A673 (cell line): Measurements from ENCODE around the gene PYHIN1. TPM values are rescaled to one million over a fixed set of nuclear protein-coding genes. Genes with fewer than 3 reads are reported as not detected.
A peak's percentile ranks its signal among the peaks of the same experiment; 100 is the strongest.

Source experiments
- BruUV-seq: library from RNA; stranded (reverse); fragments of 400-500 nt; replicated peaks from 2 replicates; lab custom pipeline; 2021; lab: Mats Ljungman, UMichigan
- CTCF ChIA-PET: fragments of 300-600 bp; sonication (Branson Sonifier 250); formaldehyde crosslinking; loops from one replicate; lab custom pipeline; 2022; ENCODE audit warnings: antibody characterized with exemption; lab: Charles Lee
- POLR2A ChIA-PET: fragments of 300-600 bp; sonication (Branson Sonifier 250); formaldehyde crosslinking; loops from one replicate; lab custom pipeline; 2022; ENCODE audit warnings: antibody characterized with exemption; ENCODE audit not compliant: low non-redundant PET; lab: Charles Lee
- DNase-seq: peaks from one replicate; pipeline ENCODE4 v3.0.0-alpha.2; 2015; ENCODE audit warnings: low spot score
- H3K27ac ChIP-seq: fragments of 200-600 bp; sonication (generic); 2 replicates; pipeline ENCODE4 v1.5.1; 2016; ENCODE audit warnings: mixed run types, low read depth, mild to moderate bottlenecking, mixed read lengths, antibody characterized with exemption, low read length; ENCODE audit not compliant: poor library complexity, severe bottlenecking
- H3K27me3 ChIP-seq: fragments of 200-600 bp; sonication (generic); replicated peaks from 2 replicates; pipeline ENCODE4 v1.6.1; 2017; ENCODE audit warnings: mixed run types, low read depth, mild to moderate bottlenecking, mixed read lengths, antibody characterized with exemption, low read length; ENCODE audit not compliant: insufficient read depth, poor library complexity
- H3K36me3 ChIP-seq: fragments of 200-600 bp; sonication (generic); 2 replicates; pipeline ENCODE4 v1.6.1; 2016; ENCODE audit warnings: mixed run types, mild to moderate bottlenecking, mixed read lengths, antibody characterized with exemption, low read length; ENCODE audit not compliant: insufficient read depth, poor library complexity, severe bottlenecking
- H3K4me1 ChIP-seq: fragments of 200-600 bp; sonication (generic); 2 replicates; pipeline ENCODE4 v1.6.1; 2017; ENCODE audit warnings: mixed run types, mild to moderate bottlenecking, mixed read lengths, antibody characterized with exemption, low read length; ENCODE audit not compliant: insufficient read depth, poor library complexity, severe bottlenecking
- H3K4me3 ChIP-seq: fragments of 200-600 bp; sonication (generic); 2 replicates; pipeline ENCODE4 v1.5.1; 2016; ENCODE audit warnings: low read depth, mixed run types, mild to moderate bottlenecking, mixed read lengths, low read length; ENCODE audit not compliant: poor library complexity, severe bottlenecking
- H3K9me3 ChIP-seq: fragments of 200-600 bp; sonication (generic); 2 replicates; pipeline ENCODE4 v1.6.1; 2016; ENCODE audit warnings: mixed run types, low read depth, mild to moderate bottlenecking, mixed read lengths, antibody characterized with exemption, low read length; ENCODE audit not compliant: poor library complexity, severe bottlenecking
- CTCF ChIP-seq: fragments of 300-800, 200-600 bp; sonication (generic); conservative IDR thresholded peaks from 2 replicates; pipeline ENCODE4 v1.5.1; 2017; ENCODE audit warnings: low read depth, mild to moderate bottlenecking, antibody characterized with exemption, low read length, moderate library complexity, mixed read lengths
- EZH2 ChIP-seq: fragments of 200-600 bp; sonication (generic); IDR thresholded peaks from 2 replicates; pipeline ENCODE4 v1.6.1; 2017; ENCODE audit warnings: borderline replicate concordance, low read depth, mild to moderate bottlenecking, mixed read lengths, antibody characterized with exemption, low read length; ENCODE audit not compliant: poor library complexity, severe bottlenecking
- intact Hi-C: fragments of 100-400 bp; cut with micrococcal nuclease; formaldehyde crosslinking; loops from one replicate; pipeline ENCODE4 v1.10.0; 2022; ENCODE audit not compliant: unreplicated experiment
- total RNA-seq: library from RNA; stranded (reverse); gene quantifications from 2 replicates; pipeline ENCODE4 v1.2.3, GENCODE V29; 2021

PYHIN1 gene
- total RNA-seq, 1 experiment from 2014 or later = not detected

DNA sequence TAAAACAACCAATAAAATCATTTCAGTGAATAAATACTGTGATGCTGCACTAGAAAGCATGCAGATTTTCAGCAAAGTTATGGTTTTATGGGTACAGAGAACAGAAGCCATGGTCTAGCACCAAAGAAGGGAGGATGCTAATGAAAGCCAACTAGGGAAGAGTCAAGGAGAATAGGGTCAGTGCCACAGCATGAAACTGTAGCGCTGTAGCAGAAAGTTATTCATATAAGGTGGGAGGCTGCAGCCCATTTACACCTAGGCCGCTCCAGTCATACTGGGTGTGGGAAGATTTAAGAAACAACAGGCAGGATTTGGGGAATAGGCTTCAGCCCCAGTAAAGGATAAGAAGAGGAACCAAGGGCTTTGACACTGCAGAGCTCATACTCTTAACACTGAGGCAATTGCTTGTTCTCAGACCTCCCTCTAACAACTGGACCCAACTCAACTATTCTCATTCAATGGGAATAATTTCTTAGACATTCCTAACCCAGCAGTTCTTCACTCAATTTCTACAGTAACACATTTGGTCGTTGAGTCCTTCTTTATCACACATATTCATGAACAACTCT, 82.7 kb downstream of the PYHIN1 start:
- TF ChIP-seq CTCF (no peak), EZH2 (no peak)
- BruUV-seq = no TSS peak
- no peaks in the 10 kb centered on the region for H3K27me3 ChIP-seq
- POLR2A ChIA-PET = no interaction called here
- H3K4me3 ChIP-seq = no peak overlapping the region
- no peak overlapping the region for H3K27ac ChIP-seq
- intact Hi-C loops = loop anchor here (5.0 kb wide), 1 partner anchor 43 kb away; no protein-coding TSS in a partner anchor
- no peak for DNase-seq
- peaks cover 14% of the 10 kb centered on the region for H3K4me1 ChIP-seq
- H3K36me3 ChIP-seq = peaks cover 29% of the 10 kb centered on the region
- H3K9me3 ChIP-seq = no peaks in the 10 kb centered on the region
- CTCF ChIA-PET = no interaction called here

GRCh38 chr1:159014851-159015250, 83.5 kb downstream of the PYHIN1 start:
- Histone ChIP-seq H3K36me3 (peaks cover 37% of the 10 kb centered on the region), H3K27me3 (no peaks in the 10 kb centered on the region), H3K4me3 (no peak overlapping the region), H3K4me1 (peaks cover 10% of the 10 kb centered on the region), H3K9me3 (no peaks in the 10 kb centered on the region), H3K27ac (no peak overlapping the region)
- POLR2A ChIA-PET = no interaction called here
- CTCF ChIA-PET = no interaction called here
- no peak for TF ChIP-seq CTCF
- no peak for TF ChIP-seq EZH2
- TSS peak; percentile 55 for BruUV-seq
- intact Hi-C loops = loop anchor here (5.0 kb wide), 1 partner anchor 42 kb away; no protein-coding TSS in a partner anchor
- no peak for DNase-seq

DNA sequence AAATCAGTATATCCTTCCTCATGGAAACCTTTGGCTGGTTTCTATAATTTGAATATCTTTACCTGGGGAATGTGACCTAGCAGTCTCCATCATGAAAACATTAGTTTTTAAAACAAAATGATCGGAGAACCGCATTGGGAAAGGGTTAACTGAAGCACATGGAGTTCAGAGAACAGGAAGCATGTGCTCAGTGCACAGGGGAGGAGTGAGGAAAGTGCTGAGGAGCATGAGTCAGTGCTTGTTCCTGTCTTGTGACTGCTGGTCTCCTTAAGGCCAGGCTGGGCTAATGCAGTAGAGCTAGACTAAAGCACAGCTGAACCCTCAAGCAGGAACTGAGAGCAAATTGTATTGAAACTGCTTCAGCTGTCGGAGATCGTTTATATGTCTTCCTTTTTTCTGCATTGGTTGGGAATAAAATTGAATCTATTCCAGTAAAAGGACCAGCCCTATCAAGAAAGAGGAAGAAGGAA, 84.1 kb downstream of the PYHIN1 start:
- peaks cover 43% of the 10 kb centered on the region for H3K36me3 ChIP-seq
- intact Hi-C loops = no loop called here
- H3K27me3 ChIP-seq = no peaks in the 10 kb centered on the region
- no peak overlapping the region for H3K27ac ChIP-seq
- peaks cover 10% of the 10 kb centered on the region for H3K4me1 ChIP-seq
- no TSS peak for BruUV-seq
- ChIA-PET POLR2A (no interaction called here), CTCF (no interaction called here)
- no peaks in the 10 kb centered on the region for H3K9me3 ChIP-seq
- TF ChIP-seq EZH2 = no peak
- H3K4me3 ChIP-seq = no peak overlapping the region
- DNase-seq = peak; percentile 63

DNA sequence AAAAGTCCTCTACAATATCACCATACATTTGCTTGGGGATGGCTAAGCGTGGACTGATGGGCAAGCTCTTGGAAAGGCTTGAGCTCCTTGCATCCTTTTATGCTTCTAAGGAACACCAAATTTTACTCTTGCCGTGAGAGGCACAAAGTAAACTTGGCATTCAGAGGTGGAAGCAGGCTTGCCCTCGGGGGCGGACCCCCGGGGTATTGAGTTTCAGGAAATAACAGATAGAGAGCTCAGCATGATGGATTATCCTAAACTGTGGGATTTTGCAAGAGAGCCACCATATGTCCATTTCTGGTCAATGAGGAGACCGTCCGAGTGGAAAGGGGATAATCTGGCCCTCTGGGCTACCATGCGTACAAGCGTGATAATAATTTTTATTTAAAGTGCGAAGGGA, 92.4 kb downstream of the PYHIN1 start:
- Histone ChIP-seq H3K27me3 (no peaks in the 10 kb centered on the region), H3K9me3 (no peaks in the 10 kb centered on the region), H3K36me3 (peaks cover 43% of the 10 kb centered on the region), H3K4me3 (no peak overlapping the region), H3K4me1 (peaks cover 6% of the 10 kb centered on the region), H3K27ac (no peak overlapping the region)
- CTCF ChIA-PET = no interaction called here
- POLR2A ChIA-PET = no interaction called here
- TF ChIP-seq EZH2 (no peak), CTCF (no peak)
- no TSS peak for BruUV-seq
- intact Hi-C loops = no loop called here
- no peak for DNase-seq
